MM.1S (cell line): ENCODE measurements around the gene EEPD1.

ENCODE experiments used
- CTCF ChIP-seq: fragments of 300-600 bp; sonication (generic); IDR thresholded peaks from 2 replicates; pipeline ENCODE4 v1.5.1; 2016; ENCODE audit warnings: antibody characterized with exemption, low read length, mixed read lengths
- EZH2 ChIP-seq: fragments of 300-600 bp; sonication (generic); optimal IDR thresholded peaks from 2 replicates; pipeline ENCODE3; 2017; ENCODE audit warnings: low read depth, mild to moderate bottlenecking, antibody characterized with exemption, low read length, mixed read lengths

DNA sequence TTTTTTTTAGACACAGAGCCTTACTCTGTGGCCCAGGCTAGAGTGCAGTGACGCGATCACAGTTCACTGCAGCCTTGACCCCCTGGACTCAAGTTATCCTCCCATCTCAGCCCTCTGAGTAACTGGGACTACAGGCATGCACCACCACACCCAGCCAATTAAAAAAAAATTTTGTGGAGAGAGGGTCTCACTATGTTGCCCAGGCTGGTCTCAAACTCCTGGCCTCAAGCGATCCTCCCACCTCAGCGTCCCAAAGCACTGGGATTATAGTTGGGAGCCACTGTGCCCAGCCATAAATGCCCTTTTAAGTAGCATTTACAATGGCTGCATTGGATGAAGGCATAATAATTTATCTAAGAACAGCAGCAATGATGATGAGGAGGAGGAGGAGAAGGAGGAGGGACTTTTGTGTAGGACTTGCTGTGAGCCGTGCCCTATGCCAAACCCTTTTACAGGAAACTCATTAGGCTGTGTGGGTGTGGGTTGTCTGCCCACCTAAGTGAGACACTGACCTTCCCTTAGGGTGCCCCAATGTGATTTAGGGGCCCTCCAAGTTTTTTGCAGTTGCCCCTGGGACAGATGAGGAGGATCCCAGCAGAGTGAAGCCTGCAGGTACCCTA is 51.1 kb downstream of the EEPD1 start:
- TF ChIP-seq EZH2 (no peak), CTCF (no peak)
